WTC11 (cell line): ENCODE results near the gene RPS27. TPM values are rescaled to one million over a fixed set of nuclear protein-coding genes. Genes with fewer than 3 reads are reported as not detected.

ENCODE experiments used
- microRNA-seq: library from miRNA; unstranded; fragments of <30 nt; microRNA quantifications from one replicate; pipeline ENCODE4 v1.2.0, GENCODE V29; 2022; ENCODE audit warnings: borderline number of aligned reads
- total RNA-seq: library from RNA; stranded (reverse); gene quantifications from 3 replicates; pipeline ENCODE4 v1.2.3, GENCODE V29; 2021

RPS27 gene
- total RNA-seq, 1 experiment from 2014 or later = 2,141 TPM

Small RNA genes within 50 kb of the gene (microRNA-seq; reads per million reads assigned to microRNA genes)
- gene MIR6737 = 1.4 reads per million

Other genes with a start within 250 kb of the RPS27 start
- gene SLC27A3, start 215.4 kb upstream of the RPS27 start, total RNA-seq = 36.3 to 38.9 TPM (median 36.9 TPM) in 3 replicates
- 42.1 to 46.9 TPM (median 44.5 TPM) in 3 replicates for gene GATAD2B, start 67.8 kb upstream of the RPS27 start, total RNA-seq
- gene DENND4B, start 44.0 kb upstream of the RPS27 start, total RNA-seq = 88.9 to 93.9 TPM (median 93.1 TPM) in 3 replicates
- gene CRTC2, start 32.1 kb upstream of the RPS27 start, total RNA-seq = 34.7 to 43.7 TPM (median 38.1 TPM) in 3 replicates
- gene SLC39A1, start 27.2 kb upstream of the RPS27 start, total RNA-seq = 185 to 204 TPM (median 193 TPM) in 3 replicates
- 33.1 to 35.2 TPM (median 34.6 TPM) in 3 replicates for gene CREB3L4, start 22.9 kb upstream of the RPS27 start, total RNA-seq
- gene JTB, start 13.1 kb upstream of the RPS27 start, total RNA-seq = 88.8 to 90.6 TPM (median 90.3 TPM) in 3 replicates
- 117 to 126 TPM (median 119 TPM) in 3 replicates for gene RAB13, start 4.4 kb upstream of the RPS27 start, total RNA-seq
- gene NUP210L, start 164.3 kb downstream of the RPS27 start, total RNA-seq = 0.02 to 0.09 TPM in 2 of 3 replicates, not detected in the other
- 496 to 614 TPM (median 504 TPM) in 3 replicates for gene TPM3, start 201.3 kb downstream of the RPS27 start, total RNA-seq
- not detected in 3 replicates for gene CFAP141, start 215.6 kb downstream of the RPS27 start, total RNA-seq
- 201 to 205 TPM (median 203 TPM) in 3 replicates for gene UBAP2L, start 230.2 kb downstream of the RPS27 start, total RNA-seq